Lower leg skin (tissue), 3 donors: Measurements from ENCODE around the gene GRM8.

Source experiments
- CTCF ChIP-seq, 3 donors: fragments of 450-650 bp; IDR thresholded peaks; one replicate each; pipeline ENCODE4 v1.5.1; 2016; ENCODE audit warnings: antibody characterized with exemption in 3 of 3, mild to moderate bottlenecking in 3 of 3, moderate library complexity in 2 of 3
- POLR2A ChIP-seq, 2 donors: fragments of 450-650 bp; IDR thresholded peaks; one replicate each; pipeline ENCODE4 v1.6.1; 2016 to 2017; ENCODE audit warnings: antibody characterized with exemption in 2 of 2, mild to moderate bottlenecking in 1 of 2, moderate library complexity in 1 of 2

DNA sequence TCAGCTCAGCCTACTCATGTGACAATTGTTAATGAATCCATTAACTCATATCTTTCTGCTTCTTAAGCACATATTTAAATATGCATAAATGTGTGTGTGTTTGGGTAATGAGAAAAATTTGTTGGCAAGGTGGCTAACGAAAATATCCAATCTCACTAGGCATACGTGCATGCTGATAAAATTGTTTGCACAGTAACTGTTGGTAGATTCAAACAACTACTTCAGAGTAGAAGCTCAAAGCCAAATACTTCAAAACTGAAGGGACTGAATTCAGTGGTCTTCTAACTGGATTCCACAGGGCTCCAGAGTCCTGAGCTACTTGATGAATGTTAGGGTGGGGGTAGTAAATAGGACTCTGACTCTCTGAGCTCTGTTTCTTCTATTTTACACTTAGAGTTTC lies 757.0 kb downstream of the GRM8 start:
- TF ChIP-seq CTCF (IDR thresholded peaks at IDR 0.05), result no peak
- no peak for TF ChIP-seq POLR2A (IDR thresholded peaks at IDR 0.05)
